Esophagus squamous epithelium (tissue), 4 donors: ENCODE results near the gene PARP6.

Source experiments
- CTCF ChIP-seq, 6 experiments: fragments of 450-650 bp in 4 of 6; fragments of 200-600 bp in 2 of 6; sonication (generic) in 2 of 6; IDR thresholded peaks; one replicate each; pipeline ENCODE4 v1.5.1; 2016 to 2019; ENCODE audit warnings: antibody characterized with exemption in 6 of 6, mild to moderate bottlenecking in 4 of 6, moderate library complexity in 4 of 6
- POLR2A ChIP-seq, 4 donors: fragments of 450-650 bp; IDR thresholded peaks; one replicate each; pipeline ENCODE4 v1.6.1; 2017; ENCODE audit warnings: antibody characterized with exemption in 4 of 4, mild to moderate bottlenecking in 4 of 4, moderate library complexity in 3 of 4

GRCh38 chr15:72230197-72231065, 41.9 kb downstream of the PARP6 start:
- TF ChIP-seq CTCF (IDR thresholded peaks at IDR 0.05) (no peak), POLR2A (IDR thresholded peaks at IDR 0.05) (peak in 3 of 4 donors; percentile 23 to 85 (median 71))
